ENCODE data around the gene HSPB1. TPM values are rescaled to one million over a fixed set of nuclear protein-coding genes. Genes with fewer than 3 reads are reported as not detected.

The HSPB1 gene
- total RNA-seq, 1 donor from 2014 or later: 3,584 TPM

DNA sequence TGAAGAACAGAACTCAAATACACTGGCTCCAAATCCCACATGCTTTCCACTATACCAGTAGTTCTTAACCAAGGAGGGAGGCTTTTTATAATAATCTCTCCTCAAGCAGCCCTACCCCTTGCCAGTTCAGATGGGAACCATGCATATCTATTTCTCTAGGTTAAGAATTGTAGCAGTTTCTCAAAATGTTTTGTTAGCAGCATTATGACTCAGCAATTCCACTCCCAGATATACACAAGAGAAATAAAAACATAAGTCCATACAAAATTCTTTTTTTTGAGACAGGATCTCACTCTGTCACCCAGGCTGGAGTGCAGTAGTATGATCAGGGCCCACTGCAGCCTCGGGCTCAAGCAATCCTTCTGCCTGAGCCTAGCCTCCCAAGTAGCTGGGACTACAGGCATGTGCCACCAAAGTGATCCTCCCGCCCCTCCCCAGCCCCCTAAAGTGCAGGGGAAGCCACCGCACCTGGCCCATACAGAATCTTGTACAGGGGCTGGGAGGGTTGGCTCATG lies 38.2 kb downstream of the HSPB1 start:
- H3K36me3 ChIP-seq: peaks cover 26 to 29% of the 10 kb centered on the region in 2 donors
- H3K4me3 ChIP-seq: no peak overlapping the region
- TF ChIP-seq, protein P1, sequence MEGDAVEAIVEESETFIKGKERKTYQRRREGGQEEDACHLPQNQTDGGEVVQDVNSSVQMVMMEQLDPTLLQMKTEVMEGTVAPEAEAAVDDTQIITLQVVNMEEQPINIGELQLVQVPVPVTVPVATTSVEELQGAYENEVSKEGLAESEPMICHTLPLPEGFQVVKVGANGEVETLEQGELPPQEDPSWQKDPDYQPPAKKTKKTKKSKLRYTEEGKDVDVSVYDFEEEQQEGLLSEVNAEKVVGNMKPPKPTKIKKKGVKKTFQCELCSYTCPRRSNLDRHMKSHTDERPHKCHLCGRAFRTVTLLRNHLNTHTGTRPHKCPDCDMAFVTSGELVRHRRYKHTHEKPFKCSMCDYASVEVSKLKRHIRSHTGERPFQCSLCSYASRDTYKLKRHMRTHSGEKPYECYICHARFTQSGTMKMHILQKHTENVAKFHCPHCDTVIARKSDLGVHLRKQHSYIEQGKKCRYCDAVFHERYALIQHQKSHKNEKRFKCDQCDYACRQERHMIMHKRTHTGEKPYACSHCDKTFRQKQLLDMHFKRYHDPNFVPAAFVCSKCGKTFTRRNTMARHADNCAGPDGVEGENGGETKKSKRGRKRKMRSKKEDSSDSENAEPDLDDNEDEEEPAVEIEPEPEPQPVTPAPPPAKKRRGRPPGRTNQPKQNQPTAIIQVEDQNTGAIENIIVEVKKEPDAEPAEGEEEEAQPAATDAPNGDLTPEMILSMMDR (IDR thresholded peaks at IDR 0.05): no peak
- H3K9me3 ChIP-seq: no peaks in the 10 kb centered on the region
- H3K27me3 ChIP-seq: no peaks in the 10 kb centered on the region
- DNase-seq (ENCODE audit: low spot score in 2 of 2): no peak
- intact Hi-C loops (cut with DNase I): no loop called here
- H3K4me1 ChIP-seq: peaks cover 14 to 42% of the 10 kb centered on the region in 2 donors
- peak overlapping the region; percentile 77 to 81 for H3K27ac ChIP-seq

DNA sequence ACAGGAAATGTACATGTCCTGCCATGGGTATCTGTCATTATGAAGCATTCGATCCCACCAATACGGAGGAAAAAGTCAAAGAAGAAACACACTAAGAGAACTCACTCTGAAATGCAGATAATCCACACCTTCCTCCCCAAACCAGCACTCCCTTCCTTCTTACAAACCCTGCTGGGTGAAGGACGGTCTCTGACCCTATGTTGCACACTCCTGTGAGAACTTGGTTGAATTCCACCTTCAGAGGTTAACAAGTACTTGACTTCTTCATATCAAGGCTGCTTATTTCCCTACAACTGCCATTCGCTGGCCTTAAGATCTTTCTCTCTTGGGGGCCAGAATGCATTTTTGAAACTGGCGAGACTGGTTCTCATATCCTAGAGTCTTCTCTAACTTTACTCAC lies 39.7 kb downstream of the HSPB1 start:
- no peak overlapping the region for H3K4me3 ChIP-seq
- no peaks in the 10 kb centered on the region for H3K9me3 ChIP-seq
- DNase-seq (ENCODE audit: low spot score in 2 of 2): no peak
- intact Hi-C loops (cut with DNase I): no loop called here
- H3K36me3 ChIP-seq: peaks cover 41 to 44% of the 10 kb centered on the region in 2 donors
- peaks cover 12 to 40% of the 10 kb centered on the region in 2 donors for H3K4me1 ChIP-seq
- H3K27ac ChIP-seq: peak overlapping the region in 1 of 2 donors; percentile 77
- TF ChIP-seq, protein P1 (IDR thresholded peaks at IDR 0.05): no peak
- H3K27me3 ChIP-seq: no peaks in the 10 kb centered on the region

DNA sequence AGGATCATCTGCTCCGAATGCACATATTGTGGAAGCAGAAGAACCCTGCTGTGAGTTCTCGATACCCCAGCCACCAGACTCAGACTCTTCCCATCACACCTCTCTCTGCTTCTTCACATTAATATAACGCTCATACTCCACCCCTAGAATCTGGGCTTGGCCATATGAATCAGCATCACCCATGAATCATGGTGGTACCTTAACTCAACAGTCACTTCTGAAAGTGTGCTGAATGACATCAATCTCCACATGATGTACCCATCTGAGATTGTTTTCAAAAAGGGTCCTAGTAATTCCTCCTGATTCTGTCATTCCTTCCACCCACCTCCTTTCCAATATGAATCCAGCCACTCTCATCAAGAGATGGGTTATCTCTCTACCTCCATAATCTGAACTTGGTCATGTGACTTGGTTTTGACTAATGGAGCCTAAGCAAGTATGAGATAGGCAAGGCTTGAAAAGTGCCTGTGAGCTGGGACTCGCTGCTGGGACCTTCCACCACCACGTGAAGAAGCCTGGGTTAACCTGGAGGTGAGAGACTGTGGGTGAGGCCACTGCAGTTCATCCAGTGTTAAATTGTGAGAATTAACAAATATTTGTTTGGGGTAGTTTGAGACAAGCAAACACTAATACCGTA lies 40.9 kb downstream of the HSPB1 start:
- TF ChIP-seq, protein P1 (IDR thresholded peaks at IDR 0.05): no peak
- no peak overlapping the region for H3K4me3 ChIP-seq
- no peaks in the 10 kb centered on the region for H3K27me3 ChIP-seq
- peaks cover 43 to 48% of the 10 kb centered on the region in 2 donors for H3K36me3 ChIP-seq
- intact Hi-C loops (cut with DNase I): no loop called here
- peaks cover 12 to 28% of the 10 kb centered on the region in 2 donors for H3K4me1 ChIP-seq
- no peaks in the 10 kb centered on the region for H3K9me3 ChIP-seq
- H3K27ac ChIP-seq: no peak overlapping the region
- DNase-seq (ENCODE audit: low spot score in 2 of 2): no peak

DNA sequence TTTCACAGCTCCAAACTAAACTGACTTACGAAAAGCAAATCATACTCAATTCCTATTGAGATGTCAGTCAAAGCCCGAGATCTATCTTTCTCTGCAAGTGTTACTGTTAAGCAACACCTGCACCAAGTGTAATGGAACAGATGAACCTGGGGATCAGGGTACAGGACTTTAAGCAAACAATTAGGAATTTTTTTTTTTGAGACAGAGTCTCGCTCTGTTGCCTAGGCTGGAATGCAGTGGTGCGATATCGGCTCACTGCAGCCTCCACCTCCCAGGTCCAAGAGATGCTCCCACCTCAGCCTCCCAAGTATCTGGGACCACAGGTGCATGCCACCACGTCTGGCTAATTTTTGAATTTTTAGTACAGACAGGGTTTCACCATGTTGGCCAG lies 41.5 kb downstream of the HSPB1 start:
- DNase-seq (ENCODE audit: low spot score in 2 of 2): no peak
- TF ChIP-seq, protein P1 (IDR thresholded peaks at IDR 0.05): no peak
- intact Hi-C loops (cut with DNase I): no loop called here
- Histone ChIP-seq H3K9me3 (no peaks in the 10 kb centered on the region), H3K27me3 (no peaks in the 10 kb centered on the region), H3K27ac (no peak overlapping the region), H3K4me1 (peaks cover 8 to 23% of the 10 kb centered on the region in 2 donors), H3K36me3 (peaks cover 45 to 48% of the 10 kb centered on the region in 2 donors), H3K4me3 (no peak overlapping the region)

DNA sequence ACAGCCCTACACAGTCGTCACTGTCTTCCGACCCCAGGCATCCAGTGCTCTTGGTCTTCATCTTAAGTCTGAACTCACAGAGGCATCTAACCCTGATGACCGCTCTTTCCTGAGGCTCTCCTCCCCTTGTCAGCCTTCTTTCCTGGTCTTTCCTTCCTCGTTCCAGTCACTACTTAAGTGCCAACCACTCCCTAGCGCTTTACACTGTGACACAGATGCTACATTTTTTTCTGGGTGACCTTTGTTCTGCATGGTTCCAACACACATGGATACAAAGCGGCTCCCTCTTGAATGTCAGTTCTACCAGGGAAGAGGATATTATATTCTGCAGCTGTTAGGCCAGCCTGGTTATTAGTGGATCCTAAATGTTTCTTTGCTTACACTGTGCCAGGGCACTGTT lies 43.6 kb downstream of the HSPB1 start:
- peaks cover 45 to 61% of the 10 kb centered on the region in 2 donors for H3K36me3 ChIP-seq
- intact Hi-C loops (cut with DNase I): no loop called here

More for the DNA sequence above, 43.6 kb downstream of the HSPB1 start:
- Histone ChIP-seq H3K27ac (no peak overlapping the region), H3K9me3 (no peaks in the 10 kb centered on the region), H3K27me3 (no peaks in the 10 kb centered on the region), H3K4me3 (no peak overlapping the region), H3K4me1 (peaks cover 0 to 6% of the 10 kb centered on the region in 2 donors)
- TF ChIP-seq, protein P1 (IDR thresholded peaks at IDR 0.05): no peak
- no peak for DNase-seq (ENCODE audit: low spot score in 2 of 2)

Data from ascending aorta (tissue), 2 donors.